ENCODE results near the gene CRTC1. TPM values are rescaled to one million over a fixed set of nuclear protein-coding genes. Genes with fewer than 3 reads are reported as not detected.
"Not testable (repeated sequence)": the region's sequence is repeated elsewhere in the genome, so short reads cannot be mapped to it uniquely, and the experiment has no call there.

CRTC1 gene
- total RNA-seq, 1 donor from 2014 or later, result 7.0 TPM

DNA sequence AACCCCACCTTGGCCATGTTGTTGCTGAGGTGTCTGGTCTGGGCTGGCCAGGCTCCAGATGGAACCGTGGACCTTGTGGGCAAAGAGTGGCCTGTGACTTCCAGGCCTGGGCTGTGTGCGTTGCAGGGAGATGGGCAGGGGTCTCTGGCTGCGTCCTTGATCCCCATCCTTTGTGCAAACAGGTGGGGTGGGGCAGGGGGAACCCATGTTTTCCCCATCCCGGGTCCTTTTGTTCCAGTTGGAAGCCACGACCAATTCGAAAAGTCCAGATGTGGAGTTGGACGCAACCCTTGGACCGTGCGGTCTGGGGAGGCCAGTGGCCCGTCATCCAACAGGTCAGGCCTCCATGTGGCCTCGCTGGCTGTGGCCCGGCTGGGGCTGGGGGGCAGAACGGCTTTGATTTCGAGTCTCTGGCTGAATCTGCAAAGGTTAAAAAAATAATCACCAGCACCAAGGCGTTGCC, 120.7 kb downstream of the CRTC1 start:
- no peaks in the 10 kb centered on the region for H3K4me1 Mint-ChIP-seq (ENCODE audit: low read depth)
- H3K36me3 Mint-ChIP-seq (ENCODE audit: low read depth), result no peaks in the 10 kb centered on the region
- no peak overlapping the region for H3K4me3 Mint-ChIP-seq (ENCODE audit: low read depth)
- no peak overlapping the region for H3K27ac Mint-ChIP-seq
- H3K9me3 Mint-ChIP-seq, result no peaks in the 10 kb centered on the region
- H3K27me3 Mint-ChIP-seq (ENCODE audit: low read depth), result peaks cover 5% of the 10 kb centered on the region
- intact Hi-C loops (cut with micrococcal nuclease), result no loop called here
- DNase-seq (ENCODE audit: low spot score), result no peak

DNA sequence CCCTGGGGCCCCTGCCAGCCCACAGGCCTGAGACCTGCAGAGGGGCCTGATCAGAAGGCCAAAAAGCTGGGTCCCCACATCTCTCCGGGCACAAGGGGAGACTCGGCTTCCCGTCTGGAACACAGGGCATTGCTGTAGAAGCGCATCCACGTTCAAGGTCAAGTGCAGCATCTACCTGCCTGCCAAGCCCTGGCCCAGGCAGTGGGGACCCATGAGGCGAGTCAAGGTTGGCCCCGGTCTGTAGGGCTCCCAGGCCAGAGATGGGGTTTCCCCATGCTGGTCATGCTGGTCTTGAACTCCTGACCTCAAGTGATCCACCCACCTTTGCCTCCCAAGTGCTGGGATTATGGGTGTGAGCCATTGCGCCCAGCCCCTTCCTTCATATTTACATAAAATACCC, 121.2 kb downstream of the CRTC1 start:
- intact Hi-C loops (cut with micrococcal nuclease), result no loop called here
- H3K36me3 Mint-ChIP-seq (ENCODE audit: low read depth), result no peaks in the 10 kb centered on the region
- H3K27ac Mint-ChIP-seq, result no peak overlapping the region
- peaks cover 2% of the 10 kb centered on the region for H3K4me1 Mint-ChIP-seq (ENCODE audit: low read depth)
- H3K4me3 Mint-ChIP-seq (ENCODE audit: low read depth), result no peak overlapping the region
- no peaks in the 10 kb centered on the region for H3K9me3 Mint-ChIP-seq
- H3K27me3 Mint-ChIP-seq (ENCODE audit: low read depth), result peaks cover 8% of the 10 kb centered on the region
- no peak for DNase-seq (ENCODE audit: low spot score)

DNA sequence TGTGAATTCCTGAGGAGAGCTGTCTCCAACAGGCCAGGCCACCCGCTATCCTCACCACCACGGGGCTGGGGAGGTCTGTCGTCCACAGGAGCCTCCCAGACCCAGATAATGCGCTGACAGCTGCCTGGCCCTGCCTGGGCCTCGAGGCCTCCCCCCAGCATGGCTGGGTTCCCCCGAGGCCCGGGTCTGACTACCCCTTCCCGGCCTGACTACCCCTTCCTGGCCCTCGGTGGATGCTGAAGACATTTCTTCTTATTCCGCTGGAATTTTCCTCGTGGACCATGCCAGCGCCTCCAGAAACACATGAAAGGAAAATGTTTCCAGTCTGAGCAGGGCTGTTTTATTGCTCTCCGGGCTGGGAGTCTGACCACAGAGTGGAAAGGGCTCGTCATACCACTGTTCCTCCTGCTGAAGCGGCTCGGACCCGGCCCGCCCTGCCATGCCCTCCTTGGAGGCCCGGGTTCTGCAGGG, 124.4 kb downstream of the CRTC1 start:
- Mint-ChIP-seq H3K4me1 (ENCODE audit: low read depth) (peaks cover 2% of the 10 kb centered on the region), H3K4me3 (ENCODE audit: low read depth) (no peak overlapping the region), H3K27me3 (ENCODE audit: low read depth) (peaks cover 6% of the 10 kb centered on the region), H3K36me3 (ENCODE audit: low read depth) (no peaks in the 10 kb centered on the region), H3K27ac (no peak overlapping the region), H3K9me3 (no peaks in the 10 kb centered on the region)
- intact Hi-C loops (cut with micrococcal nuclease), result no loop called here
- DNase-seq (ENCODE audit: low spot score), result no peak

DNA sequence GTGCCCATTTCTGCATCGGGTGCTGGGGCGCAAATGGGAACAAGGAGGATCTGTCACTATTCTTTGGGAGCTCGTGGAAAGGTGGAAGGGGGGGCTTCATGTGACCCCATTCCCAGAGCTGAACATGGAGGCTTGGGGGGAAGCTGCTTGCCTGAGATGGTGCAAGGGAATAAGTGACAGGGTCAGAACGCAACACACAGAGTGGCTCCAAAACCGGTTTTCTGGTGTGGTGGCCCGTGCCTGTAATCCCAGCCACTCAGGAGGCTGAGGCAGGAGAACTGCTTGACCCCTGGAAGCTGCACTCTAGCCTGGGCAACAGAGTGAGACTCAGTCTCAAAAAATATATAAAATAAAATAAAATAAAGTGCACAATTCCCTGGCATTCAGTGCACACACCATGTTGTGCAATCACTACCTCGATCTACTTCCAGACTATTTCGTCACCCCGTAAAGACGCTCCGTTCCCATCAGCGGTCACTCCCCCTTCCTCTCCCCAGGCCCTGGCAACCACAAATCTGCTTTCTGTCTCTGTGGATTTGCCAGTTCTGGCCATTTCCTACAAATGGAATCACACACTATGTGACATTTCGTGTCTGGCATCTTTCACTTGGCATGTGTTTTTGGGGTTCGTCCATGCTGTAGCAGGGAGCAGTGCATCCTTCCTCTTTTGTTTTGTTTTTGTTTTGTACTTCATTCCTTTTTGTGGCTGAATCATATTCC, 125.8 kb downstream of the CRTC1 start:
- no peak overlapping the region for H3K27ac Mint-ChIP-seq
- intact Hi-C loops (cut with micrococcal nuclease), result no loop called here
- no peak overlapping the region for H3K4me3 Mint-ChIP-seq (ENCODE audit: low read depth)
- H3K36me3 Mint-ChIP-seq (ENCODE audit: low read depth), result no peaks in the 10 kb centered on the region
- H3K4me1 Mint-ChIP-seq (ENCODE audit: low read depth), result peaks cover 2% of the 10 kb centered on the region
- peaks cover 6% of the 10 kb centered on the region for H3K27me3 Mint-ChIP-seq (ENCODE audit: low read depth)
- DNase-seq (ENCODE audit: low spot score), result no peak
- H3K9me3 Mint-ChIP-seq, result no peaks in the 10 kb centered on the region

DNA sequence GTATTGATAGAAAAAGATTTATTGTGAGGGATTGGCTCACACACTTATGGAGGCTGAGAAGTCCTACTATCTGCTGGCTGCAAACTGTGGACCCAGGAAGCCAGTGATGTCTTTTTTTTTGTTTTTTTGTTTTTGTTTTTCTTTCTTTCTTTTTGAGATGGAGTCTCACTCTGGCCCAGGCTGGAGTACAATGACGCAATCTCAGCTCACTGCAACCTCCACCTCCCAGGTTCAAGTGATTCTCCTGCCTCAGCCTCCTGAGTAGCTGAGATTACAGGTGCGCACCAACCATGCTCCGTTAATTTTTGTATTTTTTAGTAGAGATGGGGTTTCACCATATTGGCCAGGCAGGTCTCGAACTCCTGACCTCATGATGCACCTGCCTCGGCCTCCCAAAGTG, 128.2 kb downstream of the CRTC1 start:
- H3K4me1 Mint-ChIP-seq (ENCODE audit: low read depth); H3K36me3 Mint-ChIP-seq (ENCODE audit: low read depth); DNase-seq (ENCODE audit: low spot score); H3K27me3 Mint-ChIP-seq (ENCODE audit: low read depth); H3K9me3 Mint-ChIP-seq; H3K27ac Mint-ChIP-seq; H3K4me3 Mint-ChIP-seq (ENCODE audit: low read depth); intact Hi-C loops (cut with micrococcal nuclease): not testable (repeated sequence)

DNA sequence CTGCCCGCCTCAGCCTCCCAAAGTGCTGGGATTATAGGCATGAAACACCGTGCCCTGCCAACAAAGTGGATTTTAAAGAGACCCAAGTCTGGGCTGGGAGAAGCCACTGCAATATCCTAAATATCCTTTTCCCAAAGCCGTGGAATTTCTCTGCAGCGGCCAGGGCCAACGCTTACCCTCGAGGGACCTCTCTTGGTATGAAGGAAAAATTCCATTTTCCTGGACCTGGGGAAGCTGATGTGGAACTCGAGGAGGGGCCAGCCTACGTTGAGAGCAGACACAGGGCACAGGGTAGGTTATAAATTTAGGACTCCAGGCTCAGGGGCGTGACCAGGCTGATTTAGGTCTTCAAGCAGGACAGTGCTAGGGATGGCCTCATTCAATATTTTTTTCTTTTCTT, 130.6 kb downstream of the CRTC1 start:
- H3K27me3 Mint-ChIP-seq (ENCODE audit: low read depth), result peaks cover 3% of the 10 kb centered on the region
- no peaks in the 10 kb centered on the region for H3K36me3 Mint-ChIP-seq (ENCODE audit: low read depth)
- no peak overlapping the region for H3K27ac Mint-ChIP-seq
- no peaks in the 10 kb centered on the region for H3K9me3 Mint-ChIP-seq
- no peak overlapping the region for H3K4me3 Mint-ChIP-seq (ENCODE audit: low read depth)
- intact Hi-C loops (cut with micrococcal nuclease), result no loop called here
- DNase-seq (ENCODE audit: low spot score), result no peak
- H3K4me1 Mint-ChIP-seq (ENCODE audit: low read depth), result peaks cover 2% of the 10 kb centered on the region

DNA sequence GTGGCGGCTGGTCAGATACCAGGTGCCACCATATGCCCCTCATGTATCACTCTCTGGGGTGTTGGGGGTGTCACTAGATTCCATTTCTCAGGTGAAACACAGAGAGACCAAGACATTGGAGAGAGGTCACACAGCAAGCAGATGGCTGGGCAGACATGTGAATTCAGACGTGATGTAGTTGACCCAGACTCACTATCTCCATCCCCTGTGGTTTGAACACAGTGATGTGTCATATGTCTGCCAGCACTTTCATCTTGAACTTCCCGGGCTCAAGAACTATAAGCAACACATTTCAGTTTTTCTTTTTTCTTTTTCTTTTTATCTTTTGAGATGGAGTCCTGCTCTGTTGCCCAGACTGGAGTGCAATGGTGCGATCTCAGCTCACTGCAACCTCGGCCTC, 132.2 kb downstream of the CRTC1 start:
- no peak overlapping the region for H3K27ac Mint-ChIP-seq
- H3K4me3 Mint-ChIP-seq (ENCODE audit: low read depth), result no peak overlapping the region
- H3K27me3 Mint-ChIP-seq (ENCODE audit: low read depth), result no peaks in the 10 kb centered on the region
- no peaks in the 10 kb centered on the region for H3K9me3 Mint-ChIP-seq
- no peaks in the 10 kb centered on the region for H3K36me3 Mint-ChIP-seq (ENCODE audit: low read depth)
- intact Hi-C loops (cut with micrococcal nuclease), result no loop called here
- no peak for DNase-seq (ENCODE audit: low spot score)
- H3K4me1 Mint-ChIP-seq (ENCODE audit: low read depth), result no peaks in the 10 kb centered on the region

DNA sequence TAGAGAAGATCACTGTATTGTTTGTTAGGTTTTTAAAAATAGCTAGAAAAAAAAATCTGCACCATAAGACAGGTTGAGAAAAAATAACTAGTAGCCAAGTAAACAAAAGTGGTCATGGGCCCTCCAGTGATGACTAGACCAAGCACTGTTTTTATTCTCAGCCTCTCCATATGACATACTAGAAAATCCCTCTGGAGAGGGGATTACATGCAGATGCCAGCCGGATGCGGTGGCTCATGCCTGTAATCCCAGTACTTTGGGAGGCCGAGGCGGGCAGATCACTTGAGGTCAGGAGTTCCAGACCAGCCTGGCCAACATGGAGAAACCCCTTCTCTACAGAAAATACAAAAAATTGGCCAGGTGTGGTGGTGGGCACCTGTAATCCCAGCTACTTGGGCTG, 133.2 kb downstream of the CRTC1 start:
- H3K27ac Mint-ChIP-seq; H3K4me3 Mint-ChIP-seq (ENCODE audit: low read depth); DNase-seq (ENCODE audit: low spot score); intact Hi-C loops (cut with micrococcal nuclease); H3K36me3 Mint-ChIP-seq (ENCODE audit: low read depth); H3K9me3 Mint-ChIP-seq; H3K27me3 Mint-ChIP-seq (ENCODE audit: low read depth); H3K4me1 Mint-ChIP-seq (ENCODE audit: low read depth): not testable (repeated sequence)

DNA sequence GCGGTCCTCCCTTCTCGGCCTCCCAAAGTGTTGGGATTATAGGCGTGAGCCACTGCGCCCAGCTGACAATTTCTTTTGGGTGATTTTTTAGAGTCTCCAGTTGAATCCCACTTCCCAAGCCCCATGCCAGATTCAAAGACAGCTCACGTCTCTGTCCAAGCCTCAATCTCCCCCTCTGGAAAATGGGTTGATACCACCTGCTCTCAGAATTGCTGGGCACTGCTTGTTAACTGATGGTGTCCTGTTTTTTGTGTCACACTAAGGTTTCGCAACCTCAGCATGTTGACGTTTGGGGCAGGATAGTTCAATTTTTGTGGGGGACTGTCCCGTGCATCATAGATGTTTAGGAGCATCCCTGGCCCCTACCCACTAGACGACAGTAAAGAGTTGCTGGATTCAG, 134.1 kb downstream of the CRTC1 start:
- no peaks in the 10 kb centered on the region for H3K36me3 Mint-ChIP-seq (ENCODE audit: low read depth)
- no peak overlapping the region for H3K27ac Mint-ChIP-seq
- intact Hi-C loops (cut with micrococcal nuclease), result no loop called here
- H3K9me3 Mint-ChIP-seq, result no peaks in the 10 kb centered on the region
- H3K27me3 Mint-ChIP-seq (ENCODE audit: low read depth), result no peaks in the 10 kb centered on the region
- H3K4me1 Mint-ChIP-seq (ENCODE audit: low read depth), result no peaks in the 10 kb centered on the region
- DNase-seq (ENCODE audit: low spot score), result no peak
- H3K4me3 Mint-ChIP-seq (ENCODE audit: low read depth), result no peak overlapping the region

DNA sequence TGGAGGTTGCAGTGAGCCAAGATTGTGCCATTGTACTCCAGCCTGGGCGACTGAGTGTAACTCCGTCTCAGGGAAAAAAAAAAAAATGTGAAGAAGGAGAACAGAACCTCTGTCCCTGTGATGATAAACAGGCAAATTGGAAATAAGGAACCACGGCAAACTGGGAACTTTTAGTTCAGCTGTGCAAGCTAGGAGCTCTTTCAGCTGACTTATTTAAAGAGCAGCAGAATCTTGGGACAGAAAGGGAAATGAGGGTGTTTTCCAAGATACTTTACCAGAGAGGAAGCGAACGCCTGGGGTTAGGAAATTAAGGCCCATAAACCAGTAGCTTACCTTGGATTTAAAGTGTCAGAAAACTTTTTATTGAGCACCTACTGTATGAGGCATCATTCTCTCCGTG, 145.3 kb downstream of the CRTC1 start:
- peaks cover 14% of the 10 kb centered on the region for H3K9me3 Mint-ChIP-seq
- no peak overlapping the region for H3K27ac Mint-ChIP-seq
- peaks cover 11% of the 10 kb centered on the region for H3K27me3 Mint-ChIP-seq (ENCODE audit: low read depth)
- H3K4me1 Mint-ChIP-seq (ENCODE audit: low read depth), result peaks cover 6% of the 10 kb centered on the region
- intact Hi-C loops (cut with micrococcal nuclease), result no loop called here
- peaks cover 12% of the 10 kb centered on the region for H3K36me3 Mint-ChIP-seq (ENCODE audit: low read depth)
- no peak overlapping the region for H3K4me3 Mint-ChIP-seq (ENCODE audit: low read depth)
- no peak for DNase-seq (ENCODE audit: low spot score)

DNA sequence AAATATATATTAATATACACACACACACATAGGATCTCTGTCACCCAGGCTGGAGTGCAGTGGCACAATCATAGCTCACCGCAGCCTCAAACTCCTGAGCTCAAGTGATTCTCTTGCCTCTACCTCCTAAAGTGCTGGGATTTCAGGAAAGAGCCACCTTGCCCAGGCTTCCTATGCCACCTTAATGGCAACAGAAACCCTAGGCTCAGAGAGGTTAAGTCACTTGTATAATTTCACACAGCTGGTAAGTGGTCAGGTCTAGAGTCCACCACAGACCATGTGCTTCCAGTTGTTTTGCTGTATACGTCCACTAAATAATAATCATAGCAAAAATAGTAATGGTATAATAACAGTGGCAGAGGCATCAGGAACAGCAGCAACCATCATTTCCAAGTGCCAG, 147.0 kb downstream of the CRTC1 start:
- no peak overlapping the region for H3K27ac Mint-ChIP-seq
- DNase-seq (ENCODE audit: low spot score), result no peak
- intact Hi-C loops (cut with micrococcal nuclease), result loop anchor here (5.0 kb wide), 1 partner anchor 193 kb away; the partner anchor contains the start of gene KLHL26
- H3K27me3 Mint-ChIP-seq (ENCODE audit: low read depth), result peaks cover 10% of the 10 kb centered on the region
- H3K9me3 Mint-ChIP-seq, result peaks cover 14% of the 10 kb centered on the region
- H3K4me3 Mint-ChIP-seq (ENCODE audit: low read depth), result no peak overlapping the region
- peaks cover 29% of the 10 kb centered on the region for H3K36me3 Mint-ChIP-seq (ENCODE audit: low read depth)
- peaks cover 22% of the 10 kb centered on the region for H3K4me1 Mint-ChIP-seq (ENCODE audit: low read depth)

DNA sequence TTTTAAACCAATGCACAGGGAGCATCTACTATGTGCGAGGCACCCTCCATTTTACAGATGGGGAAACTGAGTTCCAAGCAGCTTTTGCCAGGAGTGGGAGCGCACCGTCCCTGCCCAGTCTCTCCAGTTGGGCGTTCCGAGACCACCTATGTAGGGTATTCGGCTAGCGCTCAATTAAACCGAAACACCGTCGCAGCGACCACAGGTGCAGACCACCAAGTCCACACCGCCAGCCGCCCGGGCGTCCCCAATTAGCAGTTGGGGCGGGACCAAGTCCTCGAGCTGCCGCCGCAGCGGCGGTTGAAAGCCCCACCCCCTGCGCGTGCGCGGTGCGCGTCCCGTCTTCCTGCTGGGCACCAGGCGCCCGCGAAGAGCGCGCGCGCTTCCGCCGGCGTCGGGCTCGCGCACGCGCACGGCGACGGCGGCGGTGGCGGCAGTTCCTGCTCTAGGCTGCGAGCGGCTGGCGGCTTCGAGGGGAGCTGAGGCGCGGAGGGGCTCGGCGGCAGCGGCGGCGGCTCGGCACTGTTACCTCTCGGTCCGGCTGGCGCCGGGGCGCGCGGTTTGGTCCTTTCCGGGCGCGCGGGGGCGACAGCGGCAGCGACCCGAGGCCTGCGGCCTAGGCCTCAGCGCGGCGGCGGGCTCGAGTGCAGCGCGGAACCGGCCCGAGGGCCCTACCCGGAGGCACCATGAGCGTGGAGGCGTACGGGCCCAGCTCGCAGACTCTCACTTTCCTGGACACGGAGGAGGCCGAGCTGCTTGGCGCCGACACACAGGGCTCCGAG, 148.2 kb downstream of the CRTC1 start, which contains the start of gene UPF1:
TSS of gene UPF1 (plus strand) at position 436 of the 782 bp plus-strand sequence. CDS start at position 687, 251 bp downstream.
- H3K27ac Mint-ChIP-seq, result peak within 1 kb of the TSS; percentile 87
- H3K9me3 Mint-ChIP-seq, result peaks cover 8% of the 10 kb centered on the region
- H3K27me3 Mint-ChIP-seq (ENCODE audit: low read depth), result peaks cover 5% of the 10 kb centered on the region
- DNase-seq (ENCODE audit: low spot score), result peak; percentile 95
- intact Hi-C loops (cut with micrococcal nuclease), result loop anchor here (5.0 kb wide), 1 partner anchor 194 kb away; the partner anchor contains the start of gene KLHL26
- H3K36me3 Mint-ChIP-seq (ENCODE audit: low read depth), result peaks cover 40% of the 10 kb centered on the region
- peak within 1 kb of the TSS; percentile 98 for H3K4me3 Mint-ChIP-seq (ENCODE audit: low read depth)
- peaks cover 31% of the 10 kb centered on the region for H3K4me1 Mint-ChIP-seq (ENCODE audit: low read depth)
